Mucosa of descending colon (tissue), 3 donors: Measurements from ENCODE around the gene CDKN2B-AS1. TPM values are rescaled to one million over a fixed set of nuclear protein-coding genes. Genes with fewer than 3 reads are reported as not detected.

Experiments
- ATAC-seq: fragments of 200-7000 bp; cut with Tn5 transposase; one replicate; pipeline ENCODE4 v1.9.1; 2020; ENCODE audit warnings: mild to moderate bottlenecking, moderate library complexity
- DNase-seq, 3 donors: peaks; one replicate each; pipeline ENCODE4 v3.0.0-alpha.2; 2020
- H3K36me3 ChIP-seq: fragments of 200-600 bp; one replicate; pipeline ENCODE4 v1.8.0; 2021; ENCODE audit warnings: low read depth, mild to moderate bottlenecking
- H3K4me1 ChIP-seq: fragments of 200-600 bp; one replicate; pipeline ENCODE4 v1.8.0; 2021; ENCODE audit warnings: low read depth, mild to moderate bottlenecking
- H3K4me3 ChIP-seq: fragments of 200-600 bp; one replicate; pipeline ENCODE4 v1.8.0; 2021; ENCODE audit warnings: mild to moderate bottlenecking
- H3K9me3 ChIP-seq: fragments of 200-600 bp; one replicate; pipeline ENCODE4 v1.8.0; 2021; ENCODE audit warnings: mild to moderate bottlenecking
- intact Hi-C, 2 donors: fragments of 100-400 bp; cut with DNase I in 1 of 2; cut with micrococcal nuclease in 1 of 2; formaldehyde crosslinking; loops; one replicate each; pipeline versions ENCODE4 v1.11.0 to v1.11.1; 2022; cut with DNase I, micrococcal nuclease
- total RNA-seq, 3 donors: library from RNA; stranded (reverse); fragmentation: NEBNext Ultra II Directional in 2 of 3; extraction: Animal tissue kit (Norgen Biotek cat#: 25700) in 2 of 3; gene quantifications; one replicate each; pipeline versions ENCODE4 v1.2.1 to v1.2.4, GENCODE V29; 2021 to 2023
- TF ChIP-seq, protein P1 (sequence below): fragments of 200-600 bp; IDR thresholded peaks from one replicate; pipeline ENCODE4 v1.8.0; 2022; ENCODE audit warnings: antibody characterized with exemption, mild to moderate bottlenecking
- donor health status: DM: no; HTN: no; CAD: no; lungs with moderate emphysema.
- donor health status: DM: no; HTN: no; CAD: no.
- donor health status: DM: no; HTN: yes; CAD: no.

The CDKN2B-AS1 gene
- total RNA-seq, 3 donors from 2014 or later, result 48.3 to 134 (median 78.7) TPM

DNA sequence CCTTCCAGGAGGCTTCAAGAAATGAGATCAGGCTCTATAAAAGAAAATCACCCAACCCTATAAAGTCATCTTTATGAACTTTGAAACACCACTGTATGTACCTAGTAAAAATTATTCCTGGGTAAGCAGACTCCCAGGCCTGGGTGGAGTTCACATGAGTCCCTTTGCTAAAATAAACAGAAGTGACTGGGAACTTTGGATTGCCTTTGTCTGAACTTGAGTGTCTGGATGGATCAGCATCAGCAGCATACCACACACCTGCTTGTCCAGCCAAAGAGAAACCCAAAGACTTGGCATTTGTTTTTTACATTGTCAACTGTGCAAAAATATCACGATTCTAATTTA, 94.1 kb downstream of the CDKN2B-AS1 start:
- peak; percentile 92 for ATAC-seq
- TF ChIP-seq, protein P1, sequence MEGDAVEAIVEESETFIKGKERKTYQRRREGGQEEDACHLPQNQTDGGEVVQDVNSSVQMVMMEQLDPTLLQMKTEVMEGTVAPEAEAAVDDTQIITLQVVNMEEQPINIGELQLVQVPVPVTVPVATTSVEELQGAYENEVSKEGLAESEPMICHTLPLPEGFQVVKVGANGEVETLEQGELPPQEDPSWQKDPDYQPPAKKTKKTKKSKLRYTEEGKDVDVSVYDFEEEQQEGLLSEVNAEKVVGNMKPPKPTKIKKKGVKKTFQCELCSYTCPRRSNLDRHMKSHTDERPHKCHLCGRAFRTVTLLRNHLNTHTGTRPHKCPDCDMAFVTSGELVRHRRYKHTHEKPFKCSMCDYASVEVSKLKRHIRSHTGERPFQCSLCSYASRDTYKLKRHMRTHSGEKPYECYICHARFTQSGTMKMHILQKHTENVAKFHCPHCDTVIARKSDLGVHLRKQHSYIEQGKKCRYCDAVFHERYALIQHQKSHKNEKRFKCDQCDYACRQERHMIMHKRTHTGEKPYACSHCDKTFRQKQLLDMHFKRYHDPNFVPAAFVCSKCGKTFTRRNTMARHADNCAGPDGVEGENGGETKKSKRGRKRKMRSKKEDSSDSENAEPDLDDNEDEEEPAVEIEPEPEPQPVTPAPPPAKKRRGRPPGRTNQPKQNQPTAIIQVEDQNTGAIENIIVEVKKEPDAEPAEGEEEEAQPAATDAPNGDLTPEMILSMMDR, result no peak
- DNase-seq, result peak in 2 of 3 donors; percentile 35 to 76
- no peak overlapping the region for H3K4me3 ChIP-seq
- no peaks in the 10 kb centered on the region for H3K9me3 ChIP-seq
- intact Hi-C loops, result no loop called here
- peaks cover 16% of the 10 kb centered on the region for H3K4me1 ChIP-seq
- no peaks in the 10 kb centered on the region for H3K36me3 ChIP-seq

DNA sequence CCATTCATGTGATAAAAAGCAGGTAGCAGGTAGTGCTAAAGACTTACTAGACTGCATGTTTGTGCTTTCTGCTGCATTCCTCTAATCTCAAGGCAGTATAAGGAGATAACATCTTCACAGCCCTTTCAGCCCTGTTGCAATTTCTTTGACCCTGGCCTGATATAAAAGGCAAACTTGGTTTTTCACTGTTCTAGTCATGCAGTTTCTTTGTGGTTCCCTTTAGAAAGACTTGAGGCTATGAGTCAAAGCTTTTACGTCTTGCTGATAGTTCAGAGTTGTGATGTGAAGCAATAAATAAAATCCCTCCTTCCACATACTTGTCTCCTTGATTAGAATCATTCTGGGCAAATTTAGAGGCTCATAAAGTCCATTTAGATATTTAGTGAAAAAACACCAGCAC, 103.1 kb downstream of the CDKN2B-AS1 start:
- intact Hi-C loops, result no loop called here
- Histone ChIP-seq H3K9me3 (no peaks in the 10 kb centered on the region), H3K4me1 (peaks cover 21% of the 10 kb centered on the region), H3K4me3 (no peak overlapping the region), H3K36me3 (no peaks in the 10 kb centered on the region)
- DNase-seq, result no peak
- peak; percentile 45 for ATAC-seq
- TF ChIP-seq, protein P1, result no peak

DNA sequence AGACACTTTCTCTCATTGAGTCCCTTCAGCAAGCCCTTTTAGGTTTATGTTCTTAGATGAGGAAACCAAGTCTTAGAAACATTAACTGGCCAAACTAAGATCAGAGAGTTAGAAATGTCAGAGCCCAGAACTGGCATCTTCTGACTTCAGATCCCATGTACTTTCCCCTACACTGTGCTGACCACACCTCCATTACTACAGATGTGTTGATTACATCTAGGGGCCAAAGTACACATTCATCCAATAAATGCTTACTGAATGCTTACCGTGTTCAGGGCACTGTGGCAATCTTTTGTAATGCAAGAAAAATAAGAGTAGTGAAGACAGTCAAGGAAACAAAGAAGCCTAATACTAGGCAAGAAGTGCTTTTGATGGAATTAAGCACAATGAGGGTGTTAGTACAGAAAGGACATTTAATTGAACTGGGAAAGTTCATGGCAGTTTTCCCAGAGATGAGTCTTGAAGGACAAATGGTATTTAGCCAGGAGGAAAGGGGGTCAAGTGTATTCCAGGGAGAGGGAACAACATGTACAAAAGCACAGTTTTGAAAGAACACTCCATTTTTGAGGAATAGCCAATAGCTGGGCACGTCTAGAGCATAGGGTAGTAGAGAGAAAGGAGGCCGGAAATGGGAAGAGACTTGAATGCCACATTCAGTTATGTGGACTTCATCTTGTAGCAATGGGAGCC, 104.2 kb downstream of the CDKN2B-AS1 start:
- H3K36me3 ChIP-seq, result no peaks in the 10 kb centered on the region
- H3K9me3 ChIP-seq, result no peaks in the 10 kb centered on the region
- TF ChIP-seq, protein P1, result no peak
- H3K4me1 ChIP-seq, result peaks cover 30% of the 10 kb centered on the region
- intact Hi-C loops, result no loop called here
- peak in 1 of 3 donors; percentile 52 for DNase-seq
- peak; percentile 92 for ATAC-seq
- no peak overlapping the region for H3K4me3 ChIP-seq

DNA sequence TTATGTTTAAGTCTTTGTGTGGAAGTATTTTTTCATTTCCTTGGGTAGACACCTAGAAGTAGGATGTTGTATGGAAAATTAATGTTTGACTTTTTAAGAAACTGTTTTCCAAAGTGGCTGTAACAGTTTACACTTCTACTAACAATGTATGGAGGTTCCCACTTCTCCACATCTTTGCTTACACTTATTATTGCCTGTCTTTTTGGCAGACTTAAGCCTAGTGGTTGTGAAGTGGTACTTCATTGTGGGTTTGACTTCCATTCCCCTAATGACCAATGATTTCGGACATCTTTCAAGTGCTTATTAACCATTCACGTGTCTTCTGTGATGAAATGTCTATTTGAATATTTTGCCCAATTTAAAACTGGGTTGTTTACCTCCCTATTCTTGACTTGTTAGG, 106.0 kb downstream of the CDKN2B-AS1 start:
- DNase-seq (no peak), ATAC-seq (no peak)
- TF ChIP-seq, protein P1, result no peak
- intact Hi-C loops, result no loop called here
- H3K9me3 ChIP-seq, result no peaks in the 10 kb centered on the region
- H3K36me3 ChIP-seq, result no peaks in the 10 kb centered on the region
- H3K4me1 ChIP-seq, result peaks cover 45% of the 10 kb centered on the region
- H3K4me3 ChIP-seq, result no peak overlapping the region

DNA sequence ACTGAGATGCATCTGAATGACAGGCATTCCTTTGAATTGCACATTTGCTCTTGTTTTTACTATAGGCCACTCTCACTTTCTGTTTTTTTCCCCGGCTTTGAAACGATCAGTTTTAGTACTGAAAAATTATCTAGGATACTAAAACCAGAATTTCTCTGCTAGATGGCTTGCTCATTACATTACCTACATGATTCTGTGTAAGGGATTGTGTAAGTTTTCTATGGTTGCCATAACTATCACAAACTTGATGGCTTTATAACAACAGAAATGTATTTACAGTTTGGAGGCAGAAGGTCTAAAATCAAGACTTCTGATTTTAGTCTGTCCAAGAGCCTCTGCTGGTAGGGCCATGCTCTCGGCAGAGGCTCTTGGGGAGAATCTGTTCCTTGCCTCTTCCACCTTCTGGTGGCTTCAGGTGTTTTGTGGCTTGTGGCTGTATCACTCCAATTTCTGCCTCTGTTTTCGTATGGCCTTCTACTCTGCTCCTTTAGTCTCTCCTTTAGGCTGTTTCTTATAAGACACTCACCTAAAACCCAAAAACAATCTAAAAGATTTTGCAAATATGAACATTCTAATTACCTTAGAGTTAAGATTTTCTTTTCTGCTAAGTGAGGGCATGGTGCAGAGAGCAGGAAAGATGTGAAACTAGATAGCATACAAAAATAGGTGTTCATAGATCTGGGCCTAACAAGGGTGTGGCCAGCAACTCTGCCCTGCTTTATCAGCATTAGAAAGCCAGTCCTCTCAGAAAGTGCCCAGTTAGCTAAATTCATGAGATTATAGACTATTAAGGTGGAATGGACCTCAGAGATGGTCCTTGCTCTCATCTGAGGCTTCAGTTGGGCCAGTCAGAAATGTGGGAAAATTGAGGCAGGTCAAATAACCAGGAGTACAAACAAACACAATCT, 107.8 kb downstream of the CDKN2B-AS1 start:
- DNase-seq (peak in 1 of 3 donors; percentile 40), ATAC-seq (peak; percentile 52)
- Histone ChIP-seq H3K36me3 (no peaks in the 10 kb centered on the region), H3K9me3 (no peaks in the 10 kb centered on the region), H3K4me3 (no peak overlapping the region), H3K4me1 (peaks cover 50% of the 10 kb centered on the region)
- intact Hi-C loops, result no loop called here
- TF ChIP-seq, protein P1, result no peak
